Adipose tissue (tissue), 3 donors: ENCODE results near the gene COPB1. TPM values are rescaled to one million over a fixed set of nuclear protein-coding genes. Genes with fewer than 3 reads are reported as not detected.

Experiments used
- H3K27ac ChIP-seq: one replicate; pipeline ENCODE4 v1.5.1; 2013; ENCODE audit warnings: low read depth, low read length
- WGBS, 3 donors: extraction: QIAGEN DNeasy Blood & Tissue Kit; methylation state at CpG; one replicate each; pipeline ENCODE4 v1.1.7; 2013; 5-methylcytosine and 5-hydroxymethylcytosine counted together
- polyA plus RNA-seq, 3 donors: library from polyadenylated mRNA; stranded (reverse); fragments of 200-250 nt; gene quantifications; one replicate each; pipeline ENCODE4 v1.2.3, GENCODE V29; 2013
- donor health status: healthy with polysubstance abuse.
- donor health status: Bipolar disorder and iron deficiency.
- donor health status: healthy.

Gene COPB1
- polyA plus RNA-seq, 3 donors, result 54.0 to 58.7 (median 54.7) TPM

- no peak overlapping the region for H3K27ac ChIP-seq
Measured at GRCh38 chr11:14446701-14447169, 52.9 kb downstream of the COPB1 start.

- 83 to 89% (median 86%) methylated on average over 2 of the region's 2 CpGs for WGBS, 3 donors
- no peak overlapping the region for H3K27ac ChIP-seq
Measured at GRCh38 chr11:14445542-14446530, 53.8 kb downstream of the COPB1 start.

- no peak overlapping the region for H3K27ac ChIP-seq
- WGBS, 3 donors, result 91 to 93% (median 92%) methylated on average over 8 of the region's 8 CpGs
Measured at GRCh38 chr11:14444441-14445189, 55.0 kb downstream of the COPB1 start.

- no peak overlapping the region for H3K27ac ChIP-seq
- 68 to 76% (median 73%) methylated on average over 1 of the region's 1 CpG for WGBS, 3 donors
Measured at GRCh38 chr11:14443638-14444037, 56.0 kb downstream of the COPB1 start.

GRCh38 chr11:14435717-14436512 is 63.7 kb downstream of the COPB1 start:
- no peak overlapping the region for H3K27ac ChIP-seq
- 55 to 85% (median 62%) methylated on average over 3 of the region's 3 CpGs for WGBS, 3 donors

GRCh38 chr11:14425621-14426020 is 74.0 kb downstream of the COPB1 start:
- H3K27ac ChIP-seq, result no peak overlapping the region

- H3K27ac ChIP-seq, result no peak overlapping the region
Measured at GRCh38 chr11:14424096-14424495, 75.5 kb downstream of the COPB1 start.

GRCh38 chr11:14423633-14424032 is 76.0 kb downstream of the COPB1 start:
- no peak overlapping the region for H3K27ac ChIP-seq
- WGBS, 3 donors, result 40 to 82% (median 45%) methylated on average over 2 of the region's 2 CpGs

- 13 to 31% (median 31%) methylated on average over 1 to 2 of the region's 2 CpGs for WGBS, 3 donors
- no peak overlapping the region for H3K27ac ChIP-seq
Measured at GRCh38 chr11:14422814-14423182, 76.8 kb downstream of the COPB1 start.

- H3K27ac ChIP-seq, result no peak overlapping the region
- WGBS, 3 donors, result 25 to 36% (median 34%) methylated on average over 15 of the region's 15 CpGs
Measured at GRCh38 chr11:14422052-14422813, 77.4 kb downstream of the COPB1 start.

- WGBS, 3 donors, result 90 to 97% (median 90%) methylated on average over 3 of the region's 3 CpGs
- no peak overlapping the region for H3K27ac ChIP-seq
Measured at GRCh38 chr11:14420223-14420622, 79.4 kb downstream of the COPB1 start.

- H3K27ac ChIP-seq, result no peak overlapping the region
- WGBS, 3 donors, result 71 to 84% (median 78%) methylated on average over 6 of the region's 6 CpGs
Measured at GRCh38 chr11:14418801-14419417, 80.7 kb downstream of the COPB1 start.

GRCh38 chr11:14417617-14418374 is 81.8 kb downstream of the COPB1 start:
- WGBS, 3 donors, result 72 to 78% (median 77%) methylated on average over 4 of the region's 4 CpGs
- H3K27ac ChIP-seq, result no peak overlapping the region

GRCh38 chr11:14417186-14417585 is 82.4 kb downstream of the COPB1 start:
- WGBS, 3 donors, result 81 to 89% (median 89%) methylated on average over 4 of the region's 4 CpGs
- H3K27ac ChIP-seq, result no peak overlapping the region

GRCh38 chr11:14414470-14415461 is 84.8 kb downstream of the COPB1 start:
- 38 to 72% (median 45%) methylated on average over 7 of the region's 7 CpGs for WGBS, 3 donors
- no peak overlapping the region for H3K27ac ChIP-seq
